ENCODE results near the gene DIPK1A. TPM values are rescaled to one million over a fixed set of nuclear protein-coding genes. Genes with fewer than 3 reads are reported as not detected.

DIPK1A gene
- total and polyA plus RNA-seq, 2 experiments from 2014 or later, result 26.6 to 51.6 TPM

DNA sequence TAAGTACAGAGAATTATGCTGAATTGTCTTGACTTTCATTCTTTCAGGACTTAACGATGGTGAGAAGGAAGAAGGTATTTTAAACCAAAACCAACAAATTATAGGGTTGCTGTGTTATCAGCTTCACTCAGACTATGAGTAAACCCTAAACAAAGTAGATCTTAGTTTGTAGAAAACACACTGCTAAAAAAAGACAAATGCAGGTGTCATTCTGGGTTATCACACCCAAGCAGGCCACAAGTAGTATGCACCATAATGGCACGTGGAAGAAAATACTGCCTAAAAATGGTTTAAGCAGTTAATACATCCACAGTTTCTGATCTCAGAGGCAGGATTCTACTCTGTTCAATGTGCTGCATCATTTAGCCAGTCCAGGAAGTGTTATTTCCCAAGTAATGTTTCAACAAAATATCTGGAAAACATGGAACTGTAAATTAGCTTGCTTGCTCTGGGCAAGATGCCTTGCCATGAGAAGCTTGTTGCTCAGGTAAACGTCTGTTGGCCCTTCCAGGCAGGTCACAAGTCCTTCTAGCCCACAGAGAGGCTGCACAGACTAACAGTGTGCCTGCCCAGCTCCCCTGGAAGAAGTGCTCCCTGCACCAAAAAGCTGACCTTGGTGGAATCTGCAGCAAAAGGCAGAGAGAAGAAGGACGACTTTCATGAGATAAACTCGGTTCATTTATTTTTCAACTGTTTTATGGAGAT lies 4.1 kb downstream of the DIPK1A start:
- H3K4me2 ChIP-seq (ENCODE audit: unreplicated experiment), result no peak overlapping the region
- H3K4me3 ChIP-seq, result no peak overlapping the region
- no peaks in the 10 kb centered on the region for H3K27me3 ChIP-seq (replicated peaks; ENCODE audit: insufficient read depth)
- no peaks in the 10 kb centered on the region for H3K36me3 ChIP-seq (ENCODE audit: low read depth)
- no peaks in the 10 kb centered on the region for H3K9me2 ChIP-seq (ENCODE audit: insufficient read depth)
- peaks cover under 1% of the 10 kb centered on the region; the same call in 1 of the 2 replicates for H3K4me1 ChIP-seq (ENCODE audit: insufficient read depth)
- H4K20me1 ChIP-seq (ENCODE audit: insufficient read depth), result no peaks in the 10 kb centered on the region
- H2AFZ ChIP-seq, result no peak overlapping the region
- TF ChIP-seq EZH2phosphoT487 (IDR thresholded peaks at IDR 0.05; ENCODE audit: insufficient read depth, low read depth) (no peak), EZH2 (IDR thresholded peaks at IDR 0.05; ENCODE audit: insufficient read depth, poor library complexity, severe bottlenecking) (no peak)
- peaks cover 6% of the 10 kb centered on the region; the same call in 1 of the 2 replicates for H3F3A ChIP-seq (ENCODE audit: insufficient read depth)
- 78 to 83% methylated on average over 5 of the region's 5 CpGs for WGBS, 2 experiments (ENCODE audit: low coverage in 1 of 2, low lambda C conversion rate in 2 of 2, missing lambda C conversion rate in 2 of 2)
- in situ Hi-C loops (cut with MboI), result no loop called here
- peaks cover 67% of the 10 kb centered on the region for H3K79me2 ChIP-seq (ENCODE audit: insufficient read depth)
- no peaks in the 10 kb centered on the region for H3K9me3 ChIP-seq (ENCODE audit: low read depth)
- no peak overlapping the region for H3K27ac ChIP-seq
- no peak overlapping the region for H3K9ac ChIP-seq
- DNase-seq, result no peak

- Histone ChIP-seq H3K9me2 (ENCODE audit: insufficient read depth) (no peaks in the 10 kb centered on the region), H3F3A (ENCODE audit: insufficient read depth) (peaks cover 12% of the 10 kb centered on the region), H3K4me2 (ENCODE audit: unreplicated experiment) (no peak overlapping the region), H3K79me2 (ENCODE audit: insufficient read depth) (peaks cover 74% of the 10 kb centered on the region), H4K20me1 (ENCODE audit: insufficient read depth) (no peaks in the 10 kb centered on the region), H3K9ac (no peak overlapping the region), H2AFZ (no peak overlapping the region), H3K36me3 (ENCODE audit: low read depth) (no peaks in the 10 kb centered on the region), H3K9me3 (ENCODE audit: low read depth) (no peaks in the 10 kb centered on the region), H3K4me1 (ENCODE audit: insufficient read depth) (peaks cover 8% of the 10 kb centered on the region), H3K27me3 (replicated peaks; ENCODE audit: insufficient read depth) (no peaks in the 10 kb centered on the region), H3K4me3 (no peak overlapping the region), H3K27ac (no peak overlapping the region)
- WGBS, 2 experiments (ENCODE audit: low coverage in 1 of 2, low lambda C conversion rate in 2 of 2, missing lambda C conversion rate in 2 of 2), result 98 to 100% methylated on average over 2 of the region's 2 CpGs
- no peak for TF ChIP-seq EZH2 (IDR thresholded peaks at IDR 0.05; ENCODE audit: insufficient read depth, poor library complexity, severe bottlenecking)
- DNase-seq, result no peak
- in situ Hi-C loops (cut with MboI), result no loop called here
Observed at GRCh38 chr1:92956254-92957029, 4.8 kb downstream of the DIPK1A start.

DNA sequence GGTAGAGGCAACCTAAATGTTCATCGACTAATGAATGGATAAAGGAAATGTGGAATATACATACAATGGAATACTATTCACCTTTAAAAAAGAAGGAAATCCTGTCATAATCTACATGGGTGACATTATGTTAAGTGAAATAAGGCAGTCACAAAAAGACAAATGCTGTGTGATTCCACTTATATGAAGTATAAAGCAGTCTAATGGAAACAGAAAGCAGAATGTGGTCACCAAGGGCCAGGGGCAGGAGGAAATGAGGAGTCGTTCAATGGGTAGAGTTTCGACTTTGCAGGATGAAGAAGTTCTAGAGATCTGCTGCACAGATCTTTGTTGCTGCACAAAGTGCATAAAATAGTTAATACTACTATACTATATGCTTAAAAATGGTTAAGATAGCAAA lies 7.8 kb downstream of the DIPK1A start:
- TF ChIP-seq EZH2phosphoT487 (IDR thresholded peaks at IDR 0.05; ENCODE audit: insufficient read depth, low read depth) (no peak), EZH2 (IDR thresholded peaks at IDR 0.05; ENCODE audit: insufficient read depth, poor library complexity, severe bottlenecking) (no peak)
- WGBS, 2 experiments (ENCODE audit: low coverage in 1 of 2, low lambda C conversion rate in 2 of 2, missing lambda C conversion rate in 2 of 2), result 96 to 97% methylated on average over 3 of the region's 3 CpGs
- no peak overlapping the region for H2AFZ ChIP-seq
- DNase-seq, result no peak
- H3K27me3 ChIP-seq (replicated peaks; ENCODE audit: insufficient read depth), result no peaks in the 10 kb centered on the region
- peaks cover 77% of the 10 kb centered on the region for H3K79me2 ChIP-seq (ENCODE audit: insufficient read depth)
- H3F3A ChIP-seq (ENCODE audit: insufficient read depth), result peaks cover 31% of the 10 kb centered on the region
- no peaks in the 10 kb centered on the region for H4K20me1 ChIP-seq (ENCODE audit: insufficient read depth)
- no peaks in the 10 kb centered on the region for H3K9me2 ChIP-seq (ENCODE audit: insufficient read depth)
- H3K36me3 ChIP-seq (ENCODE audit: low read depth), result no peaks in the 10 kb centered on the region
- H3K27ac ChIP-seq, result no peak overlapping the region
- no peaks in the 10 kb centered on the region for H3K9me3 ChIP-seq (ENCODE audit: low read depth)
- no peak overlapping the region for H3K9ac ChIP-seq
- H3K4me1 ChIP-seq (ENCODE audit: insufficient read depth), result peaks cover 30% of the 10 kb centered on the region
- in situ Hi-C loops (cut with MboI), result no loop called here
- no peak overlapping the region for H3K4me2 ChIP-seq (ENCODE audit: unreplicated experiment)
- H3K4me3 ChIP-seq, result no peak overlapping the region

GRCh38 chr1:92952714-92953113 lies 8.5 kb downstream of the DIPK1A start:
- H3F3A ChIP-seq (ENCODE audit: insufficient read depth), result peaks cover 31% of the 10 kb centered on the region
- H3K4me1 ChIP-seq (ENCODE audit: insufficient read depth), result peaks cover 30% of the 10 kb centered on the region
- in situ Hi-C loops (cut with MboI), result no loop called here
- no peaks in the 10 kb centered on the region for H4K20me1 ChIP-seq (ENCODE audit: insufficient read depth)
- DNase-seq, result no peak
- H3K4me2 ChIP-seq (ENCODE audit: unreplicated experiment), result no peak overlapping the region
- TF ChIP-seq EZH2 (IDR thresholded peaks at IDR 0.05; ENCODE audit: insufficient read depth, poor library complexity, severe bottlenecking) (no peak), EZH2phosphoT487 (IDR thresholded peaks at IDR 0.05; ENCODE audit: insufficient read depth, low read depth) (no peak)
- no peaks in the 10 kb centered on the region for H3K9me2 ChIP-seq (ENCODE audit: insufficient read depth)
- H3K9ac ChIP-seq, result no peak overlapping the region
- no peak overlapping the region for H3K4me3 ChIP-seq
- H3K79me2 ChIP-seq (ENCODE audit: insufficient read depth), result peaks cover 76% of the 10 kb centered on the region
- H3K9me3 ChIP-seq (ENCODE audit: low read depth), result no peaks in the 10 kb centered on the region
- H3K27ac ChIP-seq, result no peak overlapping the region
- H3K27me3 ChIP-seq (replicated peaks; ENCODE audit: insufficient read depth), result no peaks in the 10 kb centered on the region
- no peak overlapping the region for H2AFZ ChIP-seq
- 93 to 95% methylated on average over 1 of the region's 1 CpG for WGBS, 2 experiments (ENCODE audit: low coverage in 1 of 2, low lambda C conversion rate in 2 of 2, missing lambda C conversion rate in 2 of 2)
- H3K36me3 ChIP-seq (ENCODE audit: low read depth), result no peaks in the 10 kb centered on the region
